GM19455 (cell line): Measurements from ENCODE around the gene ZNF814.
"Not testable (repeated sequence)": the region's sequence is repeated elsewhere in the genome, so short reads cannot be mapped to it uniquely, and the experiment has no call there.

ENCODE experiments used
- ATAC-seq: cut with Tn5 transposase; IDR thresholded peaks from one replicate; pipeline ENCODE4 v1.9.1; 2021; ENCODE audit not compliant: unreplicated experiment

The ZNF814 gene

GRCh38 chr19:57867868-57868492 is 20.9 kb downstream of the ZNF814 start:
- ATAC-seq = no peak

GRCh38 chr19:57862351-57862750 is 26.5 kb downstream of the ZNF814 start:
- ATAC-seq = not testable (repeated sequence)

GRCh38 chr19:57854117-57854516 is 34.7 kb downstream of the ZNF814 start:
- not testable (repeated sequence) for ATAC-seq

- not testable (repeated sequence) for ATAC-seq
Measured at GRCh38 chr19:57851812-57852603, 36.8 kb downstream of the ZNF814 start.

GRCh38 chr19:57850553-57851017 is 38.3 kb downstream of the ZNF814 start:
- ATAC-seq = no peak

GRCh38 chr19:57849666-57850473 is 39.0 kb downstream of the ZNF814 start, which contains the start of gene ZNF587:
Gene ZNF587, plus strand, starts transcription at chr19:57849859. Its CDS starts 180 bp downstream, at chr19:57850039.
- peak; percentile 94 for ATAC-seq

GRCh38 chr19:57849162-57849665 is 39.6 kb downstream of the ZNF814 start:
- peak; percentile 12 for ATAC-seq

GRCh38 chr19:57847164-57847563 is 41.7 kb downstream of the ZNF814 start:
- not testable (repeated sequence) for ATAC-seq

GRCh38 chr19:57841122-57841763 is 47.6 kb downstream of the ZNF814 start:
- ATAC-seq = no peak

- not testable (repeated sequence) for ATAC-seq
Measured at GRCh38 chr19:57838622-57839191, 50.1 kb downstream of the ZNF814 start.

GRCh38 chr19:57836991-57837390 is 51.8 kb downstream of the ZNF814 start:
- not testable (repeated sequence) for ATAC-seq

- ATAC-seq = no peak
Measured at GRCh38 chr19:57830071-57830602, 58.7 kb downstream of the ZNF814 start, which contains the start of gene ZNF587B. Gene ZNF587B, plus strand, starts transcription at chr19:57830299. Its CDS starts 230 bp downstream, at chr19:57830529.

- no peak for ATAC-seq
Measured at GRCh38 chr19:57829316-57829715, 59.5 kb downstream of the ZNF814 start.

GRCh38 chr19:57825511-57825910 is 63.3 kb downstream of the ZNF814 start:
- ATAC-seq = no peak

- not testable (repeated sequence) for ATAC-seq
Measured at GRCh38 chr19:57823608-57824007, 65.2 kb downstream of the ZNF814 start.

GRCh38 chr19:57823155-57823554 is 65.7 kb downstream of the ZNF814 start:
- ATAC-seq = not testable (repeated sequence)

GRCh38 chr19:57821501-57821900 is 67.3 kb downstream of the ZNF814 start:
- not testable (repeated sequence) for ATAC-seq

GRCh38 chr19:57821095-57821494 is 67.7 kb downstream of the ZNF814 start:
- not testable (repeated sequence) for ATAC-seq

GRCh38 chr19:57820599-57820998 is 68.2 kb downstream of the ZNF814 start:
- no peak for ATAC-seq
